Bronchial epithelial cell (primary cell): Measurements from ENCODE around the gene AK6. TPM values are rescaled to one million over a fixed set of nuclear protein-coding genes. Genes with fewer than 3 reads are reported as not detected.

Experiments used
- DNase-seq: peaks from one replicate; pipeline ENCODE4 v3.0.0-alpha.2; 2010; ENCODE audit warnings: low read depth
- FAIRE-seq: peaks from 2 replicates; lab custom pipeline; 2011; peaks lifted over from hg19 to GRCh38; lab: Jason Lieb, UNC
- H3K27me3 ChIP-seq: 2 replicates; pipeline ENCODE4 v1.5.1; 2011; ENCODE audit warnings: low read length; ENCODE audit not compliant: control insufficient read depth, insufficient read depth
- H3K36me3 ChIP-seq: 2 replicates; pipeline ENCODE4 v1.5.1; 2011; ENCODE audit warnings: low read length; ENCODE audit not compliant: control insufficient read depth, insufficient read depth
- H3K4me3 ChIP-seq: 2 replicates; pipeline ENCODE4 v1.5.1; 2011; ENCODE audit warnings: mild to moderate bottlenecking, low read depth, low read length, control low read depth
- CTCF ChIP-seq: IDR thresholded peaks from 2 replicates; pipeline ENCODE4 v1.5.1; 2011; ENCODE audit warnings: mild to moderate bottlenecking, moderate library complexity, low read length, control low read depth, inconsistent platforms; ENCODE audit not compliant: insufficient read depth, severe bottlenecking
- total RNA-seq: library from RNA; depleted of rRNA; stranded (reverse); fragments of >200 nt; gene quantifications from 2 replicates; pipeline ENCODE4 v1.2.1, GENCODE V29; 2014

The AK6 gene
- total RNA-seq, 1 donor from 2014 or later: 32.6 TPM

- no peak overlapping the region for H3K4me3 ChIP-seq
- TF ChIP-seq CTCF: no peak
- no peak for FAIRE-seq
Observed at GRCh38 chr5:69359699-69360098, 9.6 kb downstream of the AK6 start.

GRCh38 chr5:69350664-69351063 lies 18.7 kb downstream of the AK6 start:
- no peak for TF ChIP-seq CTCF
- FAIRE-seq (no peak), DNase-seq (no peak)
- H3K4me3 ChIP-seq: no peak overlapping the region
- peaks cover 1% of the 10 kb centered on the region for H3K36me3 ChIP-seq
- no peaks in the 10 kb centered on the region for H3K27me3 ChIP-seq

More at GRCh38 chr5:69359699-69360098, 9.6 kb downstream of the AK6 start:
- DNase-seq: no peak
- Histone ChIP-seq H3K27me3 (no peaks in the 10 kb centered on the region), H3K36me3 (no peaks in the 10 kb centered on the region)

GRCh38 chr5:69343083-69343482 lies 26.2 kb downstream of the AK6 start:
- no peak for FAIRE-seq
- no peak for TF ChIP-seq CTCF
- no peaks in the 10 kb centered on the region for H3K27me3 ChIP-seq
- H3K36me3 ChIP-seq: no peaks in the 10 kb centered on the region
- no peak overlapping the region for H3K4me3 ChIP-seq
- no peak for DNase-seq

GRCh38 chr5:69341520-69342161 lies 27.7 kb downstream of the AK6 start:
- FAIRE-seq (no peak), DNase-seq (peak; percentile 59)
- no peaks in the 10 kb centered on the region for H3K27me3 ChIP-seq
- no peak for TF ChIP-seq CTCF
- H3K4me3 ChIP-seq: no peak overlapping the region
- H3K36me3 ChIP-seq: no peaks in the 10 kb centered on the region

- Histone ChIP-seq H3K27me3 (no peaks in the 10 kb centered on the region), H3K4me3 (no peak overlapping the region), H3K36me3 (no peaks in the 10 kb centered on the region)
- DNase-seq (peak; percentile 28), FAIRE-seq (no peak)
- TF ChIP-seq CTCF: no peak
Observed at GRCh38 chr5:69335341-69335935, 33.9 kb downstream of the AK6 start.
